Thoracic aorta (tissue), 2 donors: Measurements from ENCODE around the gene ABLIM2. TPM values are rescaled to one million over a fixed set of nuclear protein-coding genes. Genes with fewer than 3 reads are reported as not detected.

ENCODE experiments used
- ATAC-seq: fragments of 150-250 bp; one replicate; pipeline ENCODE4 v1.8.0; 2017; ENCODE audit warnings: low read depth; ENCODE audit not compliant: insufficient number of reproducible peaks, low FRiP score
- DNase-seq: peaks from one replicate; pipeline ENCODE4 v3.0.0-alpha.2; 2020; ENCODE audit warnings: low spot score
- H3K27ac ChIP-seq, 2 donors: fragments of 200-600 bp; sonication (generic); 1 replicate in 1 of 2; 2 replicates in 1 of 2; pipeline ENCODE4 v1.5.1; 2016; ENCODE audit warnings: mild to moderate bottlenecking in 2 of 2, moderate library complexity in 2 of 2
- H3K27me3 ChIP-seq: fragments of 200-600 bp; sonication (generic); replicated peaks from 2 replicates; pipeline ENCODE4 v1.6.0; 2016; ENCODE audit warnings: mild to moderate bottlenecking; ENCODE audit not compliant: insufficient read depth
- H3K36me3 ChIP-seq: fragments of 200-600 bp; sonication (generic); one replicate; pipeline ENCODE4 v1.5.1; 2016
- H3K4me1 ChIP-seq, 2 donors: fragments of 200-600 bp; sonication (generic); 1 replicate in 1 of 2; 2 replicates in 1 of 2; pipeline versions ENCODE4 v1.5.1 to v1.6.0; 2016; ENCODE audit warnings: low read depth in 2 of 2, mild to moderate bottlenecking in 1 of 2; ENCODE audit not compliant: control insufficient read depth in 1 of 2
- H3K4me3 ChIP-seq: fragments of 200-600 bp; sonication (generic); 2 replicates; pipeline ENCODE4 v1.5.1; 2016; ENCODE audit warnings: mild to moderate bottlenecking
- H3K9me3 ChIP-seq: fragments of 200-600 bp; sonication (generic); 2 replicates; pipeline ENCODE4 v1.5.1; 2016
- CTCF ChIP-seq: fragments of 200-600 bp; sonication (generic); IDR thresholded peaks from one replicate; pipeline ENCODE4 v1.5.1; 2019; ENCODE audit warnings: antibody characterized with exemption
- total RNA-seq, 2 donors: library from RNA; depleted of rRNA; stranded (reverse); fragments of >200 nt; gene quantifications; one replicate each; pipeline versions ENCODE4 v1.1.0 to v1.2.3, GENCODE V29; 2016

Gene ABLIM2
- total RNA-seq, 2 donors from 2014 or later, result 25.6 to 28.6 TPM

- ATAC-seq (no peak), DNase-seq (no peak)
- Histone ChIP-seq H3K4me1 (peaks cover 0 to 5% of the 10 kb centered on the region in 2 donors), H3K9me3 (no peaks in the 10 kb centered on the region), H3K4me3 (no peak overlapping the region), H3K36me3 (no peaks in the 10 kb centered on the region), H3K27ac (no peak overlapping the region), H3K27me3 (no peaks in the 10 kb centered on the region)
- no peak for TF ChIP-seq CTCF
Measured at GRCh38 chr4:8123870-8124269, 34.7 kb downstream of the ABLIM2 start.

- H3K4me3 ChIP-seq, result no peak overlapping the region
- no peak overlapping the region for H3K27ac ChIP-seq
- H3K27me3 ChIP-seq, result no peaks in the 10 kb centered on the region
- DNase-seq, result no peak
- no peak for ATAC-seq
- no peaks in the 10 kb centered on the region for H3K9me3 ChIP-seq
- H3K36me3 ChIP-seq, result no peaks in the 10 kb centered on the region
- no peak for TF ChIP-seq CTCF
- H3K4me1 ChIP-seq, result peaks cover 0 to 5% of the 10 kb centered on the region in 2 donors
Measured at GRCh38 chr4:8123389-8123788, 35.2 kb downstream of the ABLIM2 start.

DNA sequence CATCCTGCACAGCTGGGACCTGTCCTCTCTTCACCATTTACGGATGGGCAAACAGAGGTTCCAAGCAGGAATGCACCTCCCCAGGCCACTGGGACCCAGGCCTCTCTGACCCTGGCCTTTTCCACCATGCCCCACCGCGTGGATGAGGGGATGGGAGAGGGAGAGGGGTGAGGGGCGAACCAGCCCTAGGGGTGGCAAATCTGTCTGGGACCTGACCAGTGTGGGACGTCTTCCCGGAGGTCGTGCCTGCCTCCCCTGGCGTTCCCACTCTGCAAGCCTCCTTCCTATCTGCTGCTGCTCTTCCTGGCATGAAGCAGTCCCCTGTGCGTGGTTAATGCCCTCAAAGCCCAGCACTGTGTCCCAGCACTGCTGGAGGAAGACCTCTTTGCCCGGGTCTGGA lies 35.9 kb downstream of the ABLIM2 start:
- no peak for ATAC-seq
- no peaks in the 10 kb centered on the region for H3K27me3 ChIP-seq
- H3K36me3 ChIP-seq, result no peaks in the 10 kb centered on the region

DNA sequence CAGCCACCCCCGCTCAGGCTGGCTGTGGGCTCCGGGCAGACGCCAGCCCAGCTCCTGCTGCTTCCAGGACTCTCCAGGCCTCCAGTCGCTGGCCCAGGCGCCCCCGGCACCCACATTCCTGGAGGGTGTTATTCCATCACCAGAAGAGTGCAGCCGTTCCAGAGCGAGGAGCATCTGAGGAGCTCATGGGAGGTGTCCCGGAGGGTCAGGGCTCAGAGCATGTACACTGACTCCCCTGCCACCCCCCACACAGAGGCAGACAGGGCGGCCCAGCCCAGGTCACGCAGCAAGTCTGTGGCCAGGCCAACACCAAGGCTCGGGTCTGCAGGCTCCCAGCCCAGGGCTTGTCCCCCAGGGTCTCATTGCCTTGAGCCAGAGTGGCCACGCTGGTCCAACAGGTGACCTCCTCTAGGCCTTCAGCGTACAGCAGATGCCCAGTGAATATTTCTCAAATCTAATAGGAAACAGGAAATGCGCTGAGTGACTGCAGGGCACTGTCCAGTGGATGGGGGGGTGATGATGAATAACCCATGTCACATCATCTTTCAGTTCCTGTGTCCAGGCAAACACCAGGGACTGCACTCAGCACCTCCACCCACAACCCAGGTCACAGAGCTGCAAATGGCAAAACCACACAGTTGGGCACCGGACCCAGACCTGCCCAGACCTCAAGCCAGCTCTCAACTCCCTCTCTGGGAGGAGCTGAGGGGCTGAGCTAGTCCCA lies 37.2 kb downstream of the ABLIM2 start:
- Histone ChIP-seq H3K4me3 (no peak overlapping the region), H3K36me3 (no peaks in the 10 kb centered on the region), H3K27me3 (no peaks in the 10 kb centered on the region), H3K9me3 (no peaks in the 10 kb centered on the region), H3K4me1 (peaks cover 0 to 5% of the 10 kb centered on the region in 2 donors), H3K27ac (no peak overlapping the region)
- ATAC-seq, result no peak
- no peak for TF ChIP-seq CTCF
- no peak for DNase-seq

More for the DNA sequence above, 35.9 kb downstream of the ABLIM2 start:
- DNase-seq, result no peak
- no peak overlapping the region for H3K27ac ChIP-seq
- no peaks in the 10 kb centered on the region for H3K9me3 ChIP-seq
- H3K4me1 ChIP-seq, result peaks cover 0 to 5% of the 10 kb centered on the region in 2 donors
- TF ChIP-seq CTCF, result no peak
- no peak overlapping the region for H3K4me3 ChIP-seq

DNA sequence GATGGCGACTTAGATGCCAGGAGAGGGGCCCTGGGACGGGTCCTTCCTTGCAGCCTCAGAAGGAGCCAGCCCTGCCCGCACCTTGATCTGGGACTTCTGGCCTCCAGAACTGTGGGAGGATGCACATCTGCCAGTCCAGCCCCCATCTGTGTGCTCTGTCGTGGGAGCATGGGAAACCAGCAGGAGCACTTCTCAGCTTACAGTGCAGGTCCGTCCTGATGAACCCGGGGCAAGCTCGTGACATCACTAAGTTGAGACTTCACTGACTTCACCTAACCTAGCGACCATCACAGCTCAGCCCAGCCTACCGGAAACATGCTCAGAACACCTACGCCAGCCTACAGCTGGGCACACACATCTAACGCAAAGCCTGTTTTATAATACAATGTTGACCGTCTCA lies 38.1 kb downstream of the ABLIM2 start:
- no peak overlapping the region for H3K4me3 ChIP-seq
- ATAC-seq (no peak), DNase-seq (no peak)
- no peak overlapping the region for H3K27ac ChIP-seq
- H3K4me1 ChIP-seq, result peaks cover 0 to 5% of the 10 kb centered on the region in 2 donors
- no peaks in the 10 kb centered on the region for H3K9me3 ChIP-seq
- no peaks in the 10 kb centered on the region for H3K27me3 ChIP-seq
- TF ChIP-seq CTCF, result no peak
- no peaks in the 10 kb centered on the region for H3K36me3 ChIP-seq
